Endothelial cell (in vitro differentiated cells): Measurements from ENCODE around the gene CACNB4. TPM values are rescaled to one million over a fixed set of nuclear protein-coding genes. Genes with fewer than 3 reads are reported as not detected.

Experiments used
- DNase-seq: peaks from one replicate; pipeline ENCODE4 v3.0.0; 2021; ENCODE audit warnings: low spot score
- H3K27ac Mint-ChIP-seq: one replicate; pipeline ENCODE4 v1.8.0; 2021; ENCODE audit warnings: mixed read lengths, inconsistent platforms; ENCODE audit not compliant: unreplicated experiment
- H3K27me3 Mint-ChIP-seq: one replicate; pipeline ENCODE4 v1.8.0; 2021; ENCODE audit warnings: mild to moderate bottlenecking, moderate library complexity, mixed read lengths, inconsistent platforms; ENCODE audit not compliant: unreplicated experiment
- H3K36me3 Mint-ChIP-seq: one replicate; pipeline ENCODE4 v1.8.0; 2021; ENCODE audit warnings: mild to moderate bottlenecking, low read depth, mixed read lengths, inconsistent platforms; ENCODE audit not compliant: unreplicated experiment
- H3K4me1 Mint-ChIP-seq: one replicate; pipeline ENCODE4 v1.8.0; 2021; ENCODE audit warnings: mild to moderate bottlenecking, mixed read lengths, inconsistent platforms; ENCODE audit not compliant: unreplicated experiment
- H3K4me3 Mint-ChIP-seq: one replicate; pipeline ENCODE4 v1.8.0; 2021; ENCODE audit warnings: mild to moderate bottlenecking, mixed read lengths, inconsistent platforms; ENCODE audit not compliant: unreplicated experiment
- H3K9me3 Mint-ChIP-seq: one replicate; pipeline ENCODE4 v1.8.0; 2021; ENCODE audit warnings: mixed read lengths, inconsistent platforms; ENCODE audit not compliant: unreplicated experiment
- total RNA-seq: library from RNA; stranded (reverse); fragmentation: NEBNext Ultra II Directional; extraction: Animal tissue kit (Norgen Biotek cat#: 25700); gene quantifications from one replicate; pipeline ENCODE4 v1.2.1, GENCODE V29; 2021; ENCODE audit not compliant: unreplicated experiment
- TF ChIP-seq, protein P1 (sequence below): fragments of 200-600 bp; sonication (generic); IDR thresholded peaks from one replicate; pipeline ENCODE4 v1.5.0; 2021; ENCODE audit warnings: antibody characterized with exemption; ENCODE audit not compliant: unreplicated experiment

CACNB4 gene
- total RNA-seq, 1 donor from 2014 or later: 1.5 TPM

DNA sequence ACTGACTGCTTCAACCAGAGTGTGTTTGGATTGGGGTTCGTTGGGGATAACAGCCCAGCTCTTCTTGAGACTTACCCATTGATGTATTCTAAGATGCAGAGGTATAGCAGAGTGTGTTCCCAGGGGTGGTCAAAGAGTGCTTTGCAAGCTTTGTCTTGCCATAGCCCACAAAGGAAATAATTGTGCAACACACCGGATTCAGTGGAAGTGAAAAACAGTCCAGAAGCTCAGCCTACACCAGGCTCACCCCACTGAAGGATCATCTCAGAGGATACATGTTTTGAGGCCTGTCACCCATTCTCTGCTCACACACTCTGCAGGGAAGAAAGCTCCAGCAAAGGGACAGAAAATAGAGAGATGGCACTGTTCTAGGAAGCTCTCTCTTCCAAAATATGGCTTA lies 9.6 kb downstream of the CACNB4 start:
- Mint-ChIP-seq H3K27ac (no peak overlapping the region), H3K9me3 (no peaks in the 10 kb centered on the region), H3K27me3 (peaks cover 2% of the 10 kb centered on the region), H3K4me1 (no peaks in the 10 kb centered on the region), H3K4me3 (no peak overlapping the region), H3K36me3 (no peaks in the 10 kb centered on the region)
- TF ChIP-seq, protein P1, sequence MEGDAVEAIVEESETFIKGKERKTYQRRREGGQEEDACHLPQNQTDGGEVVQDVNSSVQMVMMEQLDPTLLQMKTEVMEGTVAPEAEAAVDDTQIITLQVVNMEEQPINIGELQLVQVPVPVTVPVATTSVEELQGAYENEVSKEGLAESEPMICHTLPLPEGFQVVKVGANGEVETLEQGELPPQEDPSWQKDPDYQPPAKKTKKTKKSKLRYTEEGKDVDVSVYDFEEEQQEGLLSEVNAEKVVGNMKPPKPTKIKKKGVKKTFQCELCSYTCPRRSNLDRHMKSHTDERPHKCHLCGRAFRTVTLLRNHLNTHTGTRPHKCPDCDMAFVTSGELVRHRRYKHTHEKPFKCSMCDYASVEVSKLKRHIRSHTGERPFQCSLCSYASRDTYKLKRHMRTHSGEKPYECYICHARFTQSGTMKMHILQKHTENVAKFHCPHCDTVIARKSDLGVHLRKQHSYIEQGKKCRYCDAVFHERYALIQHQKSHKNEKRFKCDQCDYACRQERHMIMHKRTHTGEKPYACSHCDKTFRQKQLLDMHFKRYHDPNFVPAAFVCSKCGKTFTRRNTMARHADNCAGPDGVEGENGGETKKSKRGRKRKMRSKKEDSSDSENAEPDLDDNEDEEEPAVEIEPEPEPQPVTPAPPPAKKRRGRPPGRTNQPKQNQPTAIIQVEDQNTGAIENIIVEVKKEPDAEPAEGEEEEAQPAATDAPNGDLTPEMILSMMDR: no peak
- DNase-seq: no peak

DNA sequence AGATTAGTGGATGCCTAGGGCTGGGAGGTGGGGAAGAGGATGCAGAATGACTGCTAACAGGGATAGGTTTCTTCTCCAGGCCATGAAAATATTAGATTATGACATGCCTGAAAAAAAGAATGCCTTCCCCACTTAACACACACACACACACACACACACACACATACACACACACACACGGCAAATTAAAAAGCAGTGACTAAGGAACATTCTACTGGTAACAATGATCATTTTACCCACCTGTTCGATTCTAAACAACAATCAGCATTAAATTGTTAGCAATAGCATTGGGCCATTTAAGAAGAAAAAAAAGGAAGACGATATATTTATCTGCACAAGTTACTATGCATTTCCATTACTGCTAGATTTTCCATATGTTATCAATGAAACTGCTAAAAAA lies 10.8 kb downstream of the CACNB4 start:
- H3K9me3 Mint-ChIP-seq: no peaks in the 10 kb centered on the region

DNA sequence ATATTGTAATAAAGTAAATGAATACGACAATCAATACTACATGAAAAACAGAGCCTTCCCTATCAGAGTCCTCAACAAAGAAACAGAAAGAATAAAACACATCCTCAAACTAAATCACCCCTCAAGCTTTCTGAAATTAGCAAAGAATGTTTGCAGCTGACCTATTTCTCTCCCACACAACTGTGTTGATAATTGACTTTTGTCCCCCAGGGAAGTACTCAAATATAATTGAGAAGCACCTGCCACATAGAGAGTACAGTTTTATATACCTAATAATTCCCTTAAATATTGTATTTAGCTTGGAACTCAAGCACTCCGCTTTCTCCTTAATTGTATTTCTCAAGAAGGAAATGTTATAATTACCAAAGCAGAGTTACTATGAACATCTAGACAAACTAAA lies 12.6 kb downstream of the CACNB4 start:
- no peaks in the 10 kb centered on the region for H3K36me3 Mint-ChIP-seq
- H3K9me3 Mint-ChIP-seq: no peaks in the 10 kb centered on the region
- no peak for DNase-seq
- H3K4me3 Mint-ChIP-seq: no peak overlapping the region
- H3K27ac Mint-ChIP-seq: no peak overlapping the region
- no peaks in the 10 kb centered on the region for H3K27me3 Mint-ChIP-seq
- peaks cover 4% of the 10 kb centered on the region for H3K4me1 Mint-ChIP-seq
- TF ChIP-seq, protein P1: no peak

More for the DNA sequence above, 10.8 kb downstream of the CACNB4 start:
- H3K36me3 Mint-ChIP-seq: no peaks in the 10 kb centered on the region
- peaks cover 2% of the 10 kb centered on the region for H3K27me3 Mint-ChIP-seq
- H3K4me3 Mint-ChIP-seq: no peak overlapping the region
- no peak overlapping the region for H3K27ac Mint-ChIP-seq
- no peak for DNase-seq
- TF ChIP-seq, protein P1: no peak
- H3K4me1 Mint-ChIP-seq: no peaks in the 10 kb centered on the region

DNA sequence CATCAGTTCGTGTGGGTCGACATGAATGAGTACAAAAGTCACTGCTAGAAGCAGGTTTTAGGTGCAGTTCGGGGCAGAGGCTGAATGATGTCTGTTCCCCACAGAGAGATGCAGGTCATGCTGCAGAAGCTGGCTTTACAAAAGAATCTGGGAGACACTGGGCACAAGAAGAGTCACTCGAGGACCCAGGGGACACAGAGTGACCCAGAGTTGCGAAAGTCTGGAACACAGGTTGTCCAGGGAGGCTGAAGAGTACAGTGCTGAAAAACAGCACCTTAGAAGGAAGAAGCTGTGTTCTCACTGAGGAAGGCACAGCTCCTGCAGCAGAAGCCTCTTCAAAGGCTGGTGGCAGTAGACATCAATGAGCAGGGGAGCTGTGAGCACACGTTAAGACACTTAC lies 14.8 kb downstream of the CACNB4 start:
- H3K9me3 Mint-ChIP-seq: no peaks in the 10 kb centered on the region
- no peak overlapping the region for H3K4me3 Mint-ChIP-seq
- no peaks in the 10 kb centered on the region for H3K36me3 Mint-ChIP-seq
- H3K27me3 Mint-ChIP-seq: no peaks in the 10 kb centered on the region
- no peak for DNase-seq
- no peak overlapping the region for H3K27ac Mint-ChIP-seq
- TF ChIP-seq, protein P1: no peak
- H3K4me1 Mint-ChIP-seq: peaks cover 4% of the 10 kb centered on the region

DNA sequence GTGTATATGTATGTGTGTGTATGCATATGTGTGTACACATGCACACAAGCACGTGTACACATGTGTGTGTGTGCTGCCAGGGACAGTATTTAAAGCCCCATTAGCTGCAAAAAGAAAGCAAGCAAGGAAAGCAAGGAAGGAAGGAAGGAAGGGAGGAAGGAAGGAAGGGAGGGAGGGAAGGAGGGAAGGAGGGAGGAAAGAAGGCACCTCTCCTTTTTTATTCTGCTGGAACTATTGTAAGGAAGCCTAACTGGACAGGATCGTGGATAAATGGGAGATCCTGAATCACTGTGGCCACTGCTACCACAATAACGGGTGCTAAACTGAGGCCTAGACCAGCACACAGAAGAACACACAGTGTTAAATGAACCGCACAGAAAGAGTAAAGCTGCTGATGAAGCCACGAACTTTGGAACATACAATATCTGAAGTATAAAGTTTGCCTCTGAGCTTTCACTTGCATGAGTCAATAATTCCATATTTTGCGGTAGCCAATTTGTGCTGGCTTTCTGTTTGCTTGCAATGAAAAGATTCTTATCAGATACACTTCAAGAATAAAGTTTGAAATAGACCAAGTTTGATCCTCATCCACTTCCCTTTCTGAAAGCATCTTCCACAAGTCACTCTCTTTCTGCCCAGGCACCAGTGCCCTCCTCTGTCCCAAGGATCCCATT lies 15.5 kb downstream of the CACNB4 start:
- no peaks in the 10 kb centered on the region for H3K36me3 Mint-ChIP-seq

More for the DNA sequence above, 15.5 kb downstream of the CACNB4 start:
- peaks cover 4% of the 10 kb centered on the region for H3K4me1 Mint-ChIP-seq
- DNase-seq: no peak
- no peaks in the 10 kb centered on the region for H3K27me3 Mint-ChIP-seq
- H3K27ac Mint-ChIP-seq: no peak overlapping the region
- H3K4me3 Mint-ChIP-seq: no peak overlapping the region
- TF ChIP-seq, protein P1: no peak
- no peaks in the 10 kb centered on the region for H3K9me3 Mint-ChIP-seq
